GM12878 (cell line): ENCODE results near the gene TFR2. TPM values are rescaled to one million over a fixed set of nuclear protein-coding genes. Genes with fewer than 3 reads are reported as not detected.

Experiments used
- ATAC-seq: fragments of 200-7000 bp; cut with Tn5 transposase; 3 replicates; pipeline ENCODE4 v1.9.1; 2020; ENCODE audit warnings: mild to moderate bottlenecking, moderate library complexity
- BruUV-seq: library from RNA; stranded (reverse); fragments of 400-500 nt; replicated peaks from 2 replicates; lab custom pipeline; 2021; lab: Mats Ljungman, UMichigan
- CTCF ChIA-PET: fragments of 300-600 bp; sonication (Branson Sonifier 250); formaldehyde crosslinking; extraction: SDS; loops from one replicate; lab custom pipeline; 2021; ENCODE audit warnings: inconsistent platforms; lab: Yijun Ruan, JAX
- POLR2A ChIA-PET: fragments of 350-600 bp; formaldehyde crosslinking; extraction: SDS; loops from one replicate; lab custom pipeline; 2021; ENCODE audit warnings: inconsistent platforms; lab: Charles Lee
- RAD21 ChIA-PET: fragments of 300-600 bp; sonication (Branson Sonifier 250); formaldehyde crosslinking; loops from one replicate; lab custom pipeline; 2023; ENCODE audit warnings: antibody characterized with exemption; ENCODE audit not compliant: unreplicated experiment; lab: Charles Lee
- SMC1A ChIA-PET: fragments of 300-600 bp; sonication (Branson Sonifier 250); formaldehyde crosslinking; loops from one replicate; lab custom pipeline; 2023; ENCODE audit not compliant: unreplicated experiment, uncharacterized antibody; lab: Charles Lee
- DNase-seq: peaks from one replicate; pipeline ENCODE4 v3.0.0-alpha.2; 2011; ENCODE audit warnings: low read depth, low spot score
- FAIRE-seq: peaks from 3 replicates; lab custom pipeline; 2011; peaks lifted over from hg19 to GRCh38; lab: Jason Lieb, UNC
- H2AFZ ChIP-seq: 2 replicates; pipeline ENCODE4 v1.6.0; 2011; ENCODE audit warnings: low read depth, low read length, control low read depth; ENCODE audit not compliant: control insufficient read depth
- H3K27ac ChIP-seq: 2 replicates; pipeline ENCODE4 v1.5.1; 2011; ENCODE audit warnings: control low read depth; ENCODE audit not compliant: control insufficient read depth, insufficient read depth
- H3K27me3 ChIP-seq, 2 experiments: replicated peaks in 1 of 2; 2 replicates each; pipeline versions ENCODE4 v1.6.0 to v1.6.1; 2011; ENCODE audit warnings: low read length in 1 of 2; ENCODE audit not compliant: control insufficient read depth in 2 of 2, insufficient read depth in 2 of 2
- H3K36me3 ChIP-seq, 2 experiments: 2 replicates each; pipeline ENCODE4 v1.5.1; 2011; ENCODE audit warnings: low read length in 1 of 2; ENCODE audit not compliant: control insufficient read depth in 2 of 2, insufficient read depth in 2 of 2
- H3K4me1 ChIP-seq: 2 replicates; pipeline ENCODE4 v1.6.1; 2011; ENCODE audit warnings: mild to moderate bottlenecking, low read length, moderate library complexity, mixed read lengths; ENCODE audit not compliant: control insufficient read depth, insufficient read depth
- H3K4me2 ChIP-seq: 2 replicates; pipeline ENCODE4 v1.6.0; 2011; ENCODE audit warnings: control low read depth; ENCODE audit not compliant: control insufficient read depth, insufficient read depth
- H3K4me3 ChIP-seq: fragments of 200-600 bp; sonication (generic); 2 replicates; pipeline ENCODE4 v1.5.1; 2016
- H3K79me2 ChIP-seq: 2 replicates; pipeline ENCODE4 v1.6.0; 2011; ENCODE audit warnings: low read length; ENCODE audit not compliant: control insufficient read depth, insufficient read depth
- H3K9ac ChIP-seq: 2 replicates; pipeline ENCODE4 v1.8.0; 2011; ENCODE audit warnings: low read length, control low read depth, mixed read lengths; ENCODE audit not compliant: control insufficient read depth, insufficient read depth
- H3K9me3 ChIP-seq: replicated peaks from 3 replicates; pipeline ENCODE4 v1.5.1; 2011; ENCODE audit warnings: mild to moderate bottlenecking, low read length; ENCODE audit not compliant: control insufficient read depth, insufficient read depth
- H4K20me1 ChIP-seq: 2 replicates; pipeline ENCODE4 v1.6.0; 2011; ENCODE audit not compliant: control insufficient read depth, insufficient read depth
- IRF4 ChIP-seq: IDR thresholded peaks from 2 replicates; pipeline ENCODE4 v1.6.1; 2011; ENCODE audit warnings: low read depth, low read length
- NFIC ChIP-seq: IDR thresholded peaks from 2 replicates; pipeline ENCODE4 v1.6.1; 2012; ENCODE audit warnings: low read depth, mild to moderate bottlenecking, inconsistent platforms, low read length, moderate library complexity
- POLR2A ChIP-seq: IDR thresholded peaks from 2 replicates; pipeline ENCODE4 v1.6.1; 2011; ENCODE audit warnings: low read depth, mild to moderate bottlenecking, low read length
- POLR2AphosphoS2 ChIP-seq: IDR thresholded peaks from 2 replicates; pipeline ENCODE4 v1.6.1; 2011; ENCODE audit warnings: low read depth, mild to moderate bottlenecking, low read length, improper control_type of control experiment, moderate library complexity
- REST ChIP-seq: IDR thresholded peaks from 2 replicates; pipeline ENCODE4 v1.6.1; 2012; ENCODE audit warnings: mild to moderate bottlenecking, low read depth, low read length
- WGBS: methylation state at CpG from one replicate; pipeline ENCODE4 v1.1.6; 2016; ENCODE audit warnings: low lambda C conversion rate; ENCODE audit not compliant: insufficient replicate concordance, insufficient coverage; ENCODE audit errors: missing lambda C conversion rate; 5-methylcytosine and 5-hydroxymethylcytosine counted together
- in situ Hi-C: fragments of 300-500 bp; cut with MboI; formaldehyde crosslinking; loops from 9 replicates; pipeline ENCODE4 v1.14.3; 2018; ENCODE audit warnings: mixed read lengths
- intact Hi-C: fragments of 100-400 bp; cut with micrococcal nuclease; formaldehyde crosslinking; loops from one replicate; pipeline ENCODE4 v1.14.2; 2022; ENCODE audit not compliant: unreplicated experiment
- polyA plus RNA-seq, 11 experiments: library from polyadenylated mRNA; depleted of rRNA in 4 of 11; unstranded in 6 of 11; stranded (reverse) in 5 of 11; fragments of >200 nt; fragmentation: Nextera tagmentation in 4 of 11; fragmentation: Illumina TruSeq in 1 of 11; extraction: Ambion mirVana in 4 of 11; extraction: Trizol in 1 of 11; gene quantifications; 1 replicate in 1 of 11; 2 replicates in 10 of 11; pipeline versions ENCODE4 v1.2.1 to v1.2.3, GENCODE V29; 2011 to 2016; ENCODE audit warnings: inconsistent platforms in 2 of 11, missing spikeins in 2 of 11, low read depth in 1 of 11
- total RNA-seq, 4 experiments: library from RNA; depleted of rRNA in 3 of 4; stranded (reverse); fragments of >200 nt in 3 of 4; fragmentation: Illumina TruSeq in 1 of 4; extraction: Trizol in 1 of 4; gene quantifications; 2 replicates each; pipeline versions ENCODE4 v1.2.1 to v1.2.3, GENCODE V29; 2013 to 2021

The TFR2 gene
- total and polyA plus RNA-seq, 10 of the 15 experiments (the other 5 are each of a cell fraction or from before 2014, with no cell fraction given), result 0.30 to 7.2 (median 1.8) TPM

DNA sequence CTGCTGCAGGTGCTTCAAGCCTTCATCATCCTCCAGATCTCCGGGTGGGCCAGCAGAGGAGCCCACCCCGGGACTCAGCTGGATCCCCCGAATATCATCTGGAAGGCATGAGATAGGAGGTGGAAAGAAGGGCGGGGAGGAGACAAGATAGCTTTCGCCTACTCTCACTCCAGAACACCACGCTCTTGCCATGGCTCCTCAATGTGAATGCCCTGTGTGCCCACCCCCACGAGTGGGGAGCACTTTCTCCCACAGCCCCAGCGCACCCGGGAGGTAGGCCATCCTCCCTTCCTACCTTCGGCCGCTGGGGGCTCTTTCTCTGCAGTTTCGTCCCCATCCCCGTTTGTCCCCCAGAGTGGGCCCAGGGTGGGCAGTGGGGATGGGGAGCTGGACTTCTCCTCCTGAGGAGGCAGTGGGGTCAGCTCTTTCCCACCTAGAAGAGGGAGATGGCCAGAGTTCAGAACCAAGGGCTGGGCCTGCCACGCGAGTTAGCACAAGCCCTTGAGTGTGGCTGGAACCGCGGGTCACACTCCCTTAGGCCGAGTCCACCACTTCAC is 43.8 kb upstream of the TFR2 start:
- no peak overlapping the region for H3K4me2 ChIP-seq
- intact Hi-C loops (no loop called here), in situ Hi-C loops (loop anchor here (25.0 kb wide), 1 partner anchor 223 kb away; the partner anchor contains the start of gene SPACDR)
- 0 out of 2 replicates have a peak, but pooled peaks have one; percentile 29 for TF ChIP-seq POLR2AphosphoS2
- TF ChIP-seq NFIC, result no peak
- ATAC-seq (no peak), DNase-seq (no peak), FAIRE-seq (no peak)
- no peak overlapping the region for H2AFZ ChIP-seq
- H3K4me1 ChIP-seq, result peaks cover 9% of the 10 kb centered on the region
- H3K27ac ChIP-seq, result no peak overlapping the region
- WGBS, result 92% methylated on average over 18 of the region's 18 CpGs
- H3K9ac ChIP-seq, result no peak overlapping the region
- ChIA-PET RAD21 (no interaction called here), CTCF (interaction anchor here (1.2 kb wide), 1 partner anchor 21 kb away, joined by 4 read pairs; the partner anchor contains the start of gene POP7), SMC1A (no interaction called here), POLR2A (no interaction called here)
- H3K9me3 ChIP-seq, result no peaks in the 10 kb centered on the region
- no peaks in the 10 kb centered on the region for H3K27me3 ChIP-seq
- no TSS peak for BruUV-seq
- H3K79me2 ChIP-seq, result peaks cover 18% of the 10 kb centered on the region
- peaks cover 0 to 46% of the 10 kb centered on the region in 2 experiments; a peak in 3 of 4 replicates for H3K36me3 ChIP-seq
- H3K4me3 ChIP-seq, result no peak overlapping the region
- H4K20me1 ChIP-seq, result no peaks in the 10 kb centered on the region

DNA sequence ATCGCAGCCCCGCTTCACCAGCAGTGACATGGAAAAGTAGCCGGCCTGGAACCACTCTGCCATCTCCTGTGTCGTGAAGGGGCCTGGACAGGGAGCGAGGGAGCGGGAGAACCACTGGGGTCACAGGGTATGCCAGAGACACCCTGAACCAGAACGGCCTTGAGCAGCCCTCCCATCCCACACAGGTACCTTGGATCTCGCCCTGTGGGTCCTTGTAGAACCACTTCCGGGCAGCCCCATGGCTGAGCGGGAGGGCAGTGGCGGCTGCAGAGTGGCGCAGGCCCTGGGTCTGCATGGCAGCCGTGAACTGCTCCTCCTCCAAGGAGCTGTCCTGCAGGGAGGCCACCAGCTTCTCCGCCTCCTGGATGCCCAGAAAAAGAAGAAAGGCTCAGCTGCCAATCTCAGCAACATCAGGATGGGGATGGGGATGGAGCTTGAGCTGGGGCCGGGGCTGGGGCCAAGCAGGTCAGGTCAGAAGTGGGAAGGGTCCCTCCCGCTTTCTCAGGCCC is 43.2 kb upstream of the TFR2 start:
- no peaks in the 10 kb centered on the region for H4K20me1 ChIP-seq
- peaks cover 13% of the 10 kb centered on the region for H3K79me2 ChIP-seq
- BruUV-seq, result no TSS peak
- in situ Hi-C loops (loop anchor here (25.0 kb wide), 1 partner anchor 222 kb away; the partner anchor contains the start of gene SPACDR), intact Hi-C loops (no loop called here)
- no peak overlapping the region for H3K27ac ChIP-seq
- no peak overlapping the region for H3K4me2 ChIP-seq
- no peak overlapping the region for H3K9ac ChIP-seq
- ATAC-seq (no peak), DNase-seq (no peak), FAIRE-seq (no peak)
- ChIA-PET POLR2A (no interaction called here), SMC1A (no interaction called here), CTCF (interaction anchor here (1.2 kb wide), 1 partner anchor 21 kb away, joined by 4 read pairs; the partner anchor contains the start of gene POP7), RAD21 (no interaction called here)
- no peaks in the 10 kb centered on the region for H3K27me3 ChIP-seq
- 95% methylated on average over 16 of the region's 16 CpGs for WGBS
- H2AFZ ChIP-seq, result no peak overlapping the region
- TF ChIP-seq IRF4, result no peak
- no peak for TF ChIP-seq REST
- TF ChIP-seq POLR2A, result 0 out of 2 replicates have a peak, but pooled peaks have one; percentile 34
- peaks cover 0 to 50% of the 10 kb centered on the region in 2 experiments; a peak in 3 of 4 replicates for H3K36me3 ChIP-seq
- no peak overlapping the region for H3K4me3 ChIP-seq
- H3K4me1 ChIP-seq, result peaks cover 3% of the 10 kb centered on the region
- no peaks in the 10 kb centered on the region for H3K9me3 ChIP-seq
